ENCODE results near the gene AP1AR. TPM values are rescaled to one million over a fixed set of nuclear protein-coding genes. Genes with fewer than 3 reads are reported as not detected.
"Not testable (repeated sequence)": the region's sequence is repeated elsewhere in the genome, so short reads cannot be mapped to it uniquely, and the experiment has no call there.

Gene AP1AR
- polyA plus RNA-seq (2012; ENCODE audit: insufficient read depth, insufficient read length): 24.9 TPM

- no peak for DNase-seq (ENCODE audit: low read depth, low spot score)
- H3K4me3 ChIP-seq (ENCODE audit: low read length): peak within 1 kb of the TSS; percentile 79
Observed at GRCh38 chr4:112231779-112232713, at the start of gene AP1AR. Gene AP1AR (plus strand): TSS chr4:112231787. CDS start chr4:112232092, 305 bp downstream.

DNA sequence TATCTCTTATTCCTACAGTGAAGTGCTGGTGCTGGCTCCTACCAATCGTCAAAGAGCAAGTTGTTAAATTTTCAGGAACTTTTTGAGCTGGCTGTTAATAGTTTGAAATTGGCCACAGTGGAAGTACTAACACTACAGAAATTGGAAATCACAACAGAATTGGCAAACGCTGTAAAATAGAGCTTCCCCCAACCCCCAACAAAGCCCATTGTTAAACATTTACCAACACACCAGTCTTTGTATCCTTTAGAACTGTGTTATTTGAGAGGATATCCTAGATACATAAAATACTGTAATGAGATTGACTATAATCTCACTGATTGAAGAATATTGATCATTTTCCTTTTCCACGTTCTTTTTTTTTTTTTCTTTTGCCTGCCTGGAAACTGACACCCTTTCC is 49.0 kb upstream of the AP1AR start:
- H3K4me3 ChIP-seq (ENCODE audit: low read length): no peak overlapping the region
- no peak for DNase-seq (ENCODE audit: low read depth, low spot score)

DNA sequence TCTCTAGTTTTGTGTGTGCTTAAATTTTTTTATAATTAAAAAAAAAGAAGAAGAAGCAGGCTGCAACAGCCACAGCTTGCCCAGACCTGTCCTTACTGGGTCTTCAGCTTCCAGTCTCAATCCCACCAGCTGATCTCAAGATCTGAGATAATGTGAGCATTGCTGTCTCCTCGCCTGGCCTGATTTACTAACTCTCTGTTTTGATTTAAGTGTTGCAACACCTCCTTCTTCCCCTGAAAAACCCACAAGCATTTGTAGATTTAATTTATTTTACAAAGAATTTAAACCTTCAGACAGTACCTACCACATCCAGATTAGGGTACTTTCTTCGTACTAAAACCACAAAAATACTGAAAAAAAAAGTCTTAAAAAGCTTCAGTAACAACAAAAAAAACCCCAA is 48.3 kb upstream of the AP1AR start:
- H3K4me3 ChIP-seq (ENCODE audit: low read length): no peak overlapping the region
- DNase-seq (ENCODE audit: low read depth, low spot score): peak; percentile 71

DNA sequence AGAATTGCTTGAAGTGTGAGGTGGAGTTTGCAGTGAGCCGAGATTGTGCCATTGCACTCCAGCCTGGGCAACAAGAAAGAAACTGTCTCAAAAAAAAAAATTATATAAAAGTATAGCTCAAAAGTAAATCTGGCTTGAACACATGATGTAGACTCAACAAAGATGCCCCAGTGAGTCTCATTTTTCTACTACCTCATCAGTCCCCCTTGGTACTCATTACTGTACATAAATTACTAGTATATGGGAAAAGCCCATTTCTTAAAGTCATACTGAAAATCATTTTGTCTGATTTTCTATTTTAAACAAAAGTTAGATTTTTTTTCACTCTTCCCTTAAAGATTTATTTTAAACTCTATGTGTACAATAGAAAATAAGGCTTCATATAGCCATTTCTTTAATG is 47.1 kb upstream of the AP1AR start:
- no peak overlapping the region for H3K4me3 ChIP-seq (ENCODE audit: low read length)
- DNase-seq (ENCODE audit: low read depth, low spot score): no peak

DNA sequence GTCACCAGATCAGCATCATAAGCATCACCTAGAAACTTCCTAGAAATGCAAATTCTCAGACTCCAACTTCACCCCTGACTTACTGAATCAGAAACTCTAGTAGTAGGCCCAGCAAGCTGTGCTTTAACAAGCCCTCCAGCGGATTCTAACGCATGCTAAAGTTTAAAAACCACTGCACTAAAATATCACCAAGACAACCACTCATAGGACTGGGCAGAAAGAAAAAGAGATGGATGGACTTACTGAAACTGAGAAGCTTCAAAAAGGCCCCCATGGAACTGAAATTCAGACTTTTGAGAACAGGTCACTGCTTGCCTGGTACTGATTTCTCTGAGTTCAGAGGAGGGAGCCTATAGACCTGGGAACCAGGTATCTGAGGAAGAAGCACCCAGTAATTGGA is 46.3 kb upstream of the AP1AR start:
- no peak for DNase-seq (ENCODE audit: low read depth, low spot score)
- no peak overlapping the region for H3K4me3 ChIP-seq (ENCODE audit: low read length)

GRCh38 chr4:112185740-112186670 is 45.6 kb upstream of the AP1AR start:
- DNase-seq (ENCODE audit: low read depth, low spot score): no peak

DNA sequence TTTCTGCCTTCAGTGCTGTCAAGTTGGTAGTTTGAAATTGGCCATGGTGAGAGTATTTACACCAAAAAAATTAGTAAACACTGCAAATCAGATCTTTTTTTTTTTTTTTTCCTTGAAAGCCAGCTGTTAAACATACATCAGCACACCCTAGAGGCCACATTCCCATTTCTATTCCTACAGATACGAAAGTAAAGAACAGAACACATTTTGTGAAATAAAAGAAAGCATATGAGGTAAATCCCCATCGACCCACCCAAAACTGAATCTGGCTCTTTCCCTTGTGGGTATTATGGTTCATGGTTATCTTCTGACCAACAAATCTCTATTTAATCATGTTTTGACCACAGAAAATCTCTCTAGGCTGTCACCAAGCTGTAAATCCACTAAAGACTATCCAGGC is 41.8 kb upstream of the AP1AR start:
- DNase-seq (ENCODE audit: low read depth, low spot score): no peak
- no peak overlapping the region for H3K4me3 ChIP-seq (ENCODE audit: low read length)

More at GRCh38 chr4:112185740-112186670, 45.6 kb upstream of the AP1AR start:
- no peak overlapping the region for H3K4me3 ChIP-seq (ENCODE audit: low read length)

DNA sequence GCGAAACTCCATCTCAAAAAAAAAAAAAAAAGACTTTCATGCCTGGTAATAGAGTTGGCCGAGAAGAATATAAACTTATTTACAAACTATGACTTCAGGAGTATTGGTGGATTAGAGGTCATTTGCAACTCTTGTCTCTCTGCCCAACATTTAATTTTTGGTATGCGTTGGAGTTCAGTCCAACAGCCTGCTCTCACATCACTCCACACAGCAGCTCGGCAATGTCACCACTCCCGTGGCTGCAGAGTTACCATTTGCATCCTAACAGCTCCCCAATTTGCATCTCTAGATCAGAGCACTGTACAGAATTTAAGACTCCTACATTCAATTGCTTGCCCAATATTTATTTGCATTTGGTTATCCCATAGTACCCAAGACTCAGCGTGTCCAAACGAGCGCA is 40.9 kb upstream of the AP1AR start:
- no peak for DNase-seq (ENCODE audit: low read depth, low spot score)
- H3K4me3 ChIP-seq (ENCODE audit: low read length): no peak overlapping the region

DNA sequence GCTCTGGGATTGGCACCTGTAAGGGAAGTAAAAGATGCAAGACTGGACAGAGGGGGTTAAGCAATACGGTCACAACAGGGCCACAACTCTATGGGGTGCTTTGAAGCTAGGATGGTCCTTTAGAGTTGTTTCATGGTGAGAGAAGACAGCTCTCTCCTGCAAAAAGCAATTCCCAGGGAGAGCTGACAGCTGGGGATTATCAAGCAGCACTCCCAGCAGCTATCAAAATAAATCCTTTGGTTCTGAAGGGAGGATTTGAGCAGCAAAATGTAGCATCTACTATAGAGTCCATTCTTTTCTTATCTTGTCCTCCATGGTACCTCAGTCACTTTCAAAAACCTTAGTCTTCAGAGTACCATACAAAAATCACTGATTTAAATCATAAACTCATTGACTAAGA is 35.1 kb upstream of the AP1AR start:
- H3K4me3 ChIP-seq (ENCODE audit: low read length): no peak overlapping the region
- no peak for DNase-seq (ENCODE audit: low read depth, low spot score)

- no peak for DNase-seq (ENCODE audit: low read depth, low spot score)
Observed at GRCh38 chr4:112199041-112199440, 32.5 kb upstream of the AP1AR start.

DNA sequence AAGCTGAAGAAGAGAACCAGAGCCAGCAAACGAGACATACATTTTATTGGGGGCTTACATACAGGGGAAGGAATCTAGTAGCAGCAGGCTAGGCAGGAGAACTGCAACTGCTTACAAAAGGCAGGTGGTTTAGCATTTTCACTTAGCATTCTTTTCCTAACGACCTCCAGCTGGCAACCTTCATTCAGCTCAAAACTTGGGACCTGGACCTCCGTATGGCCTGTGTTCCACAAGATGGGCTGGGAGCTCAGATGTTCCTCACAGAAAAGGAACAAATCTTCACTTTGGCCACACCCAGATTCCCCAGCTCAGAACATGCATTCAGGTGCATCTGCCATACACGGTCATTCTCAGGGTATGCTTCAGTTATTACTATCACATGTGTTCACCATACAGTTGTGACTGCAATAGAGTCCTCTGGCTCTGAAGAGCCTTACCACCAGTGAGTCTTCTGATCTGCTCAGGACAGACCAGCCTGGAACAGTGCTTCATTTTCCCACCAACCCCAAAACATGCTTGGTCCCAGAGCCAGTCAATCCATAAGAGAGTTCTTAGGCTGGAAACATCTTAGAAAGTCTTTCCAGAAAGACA is 29.6 kb upstream of the AP1AR start:
- no peak overlapping the region for H3K4me3 ChIP-seq (ENCODE audit: low read length)
- no peak for DNase-seq (ENCODE audit: low read depth, low spot score)

More at GRCh38 chr4:112199041-112199440, 32.5 kb upstream of the AP1AR start:
- H3K4me3 ChIP-seq (ENCODE audit: low read length): no peak overlapping the region

DNA sequence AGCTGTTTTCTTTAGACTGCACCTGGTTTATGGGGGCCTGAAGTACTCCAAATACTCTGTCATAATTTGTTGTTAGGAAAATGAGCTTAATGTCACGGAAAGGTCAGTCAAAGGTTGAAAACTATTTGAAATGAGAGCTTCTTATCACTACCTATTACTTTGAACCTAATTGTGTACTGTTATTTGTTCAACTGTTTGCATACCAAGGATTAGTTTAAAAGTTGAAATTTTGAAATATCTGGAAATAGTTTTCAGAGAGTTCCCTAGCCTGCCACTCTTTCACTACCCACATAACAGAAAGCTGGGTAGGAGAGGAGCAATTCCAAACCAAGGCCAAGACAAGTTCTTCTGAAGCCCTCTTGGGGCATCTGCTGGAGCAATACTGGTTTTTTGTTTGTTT is 28.0 kb upstream of the AP1AR start:
- no peak overlapping the region for H3K4me3 ChIP-seq (ENCODE audit: low read length)
- no peak for DNase-seq (ENCODE audit: low read depth, low spot score)

DNA sequence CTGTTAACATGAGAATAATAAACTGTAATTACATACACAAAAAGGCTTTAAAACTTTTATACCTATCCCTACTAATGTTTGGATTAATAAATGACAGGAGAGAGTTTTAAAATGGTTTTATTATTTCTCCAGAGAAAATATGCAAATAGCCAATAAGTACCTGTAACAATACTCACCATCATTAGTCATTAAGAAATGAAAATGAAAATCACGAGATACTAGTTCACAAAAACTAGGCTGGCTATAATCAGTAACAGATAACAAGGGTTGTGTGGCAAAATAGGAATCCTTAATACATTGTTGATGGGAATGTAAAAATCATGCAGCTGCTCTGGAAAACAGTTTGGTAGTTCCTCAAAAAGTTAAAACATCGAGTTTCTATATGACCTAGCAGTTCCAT is 25.2 kb upstream of the AP1AR start:
- DNase-seq (ENCODE audit: low read depth, low spot score): no peak
- no peak overlapping the region for H3K4me3 ChIP-seq (ENCODE audit: low read length)

DNA sequence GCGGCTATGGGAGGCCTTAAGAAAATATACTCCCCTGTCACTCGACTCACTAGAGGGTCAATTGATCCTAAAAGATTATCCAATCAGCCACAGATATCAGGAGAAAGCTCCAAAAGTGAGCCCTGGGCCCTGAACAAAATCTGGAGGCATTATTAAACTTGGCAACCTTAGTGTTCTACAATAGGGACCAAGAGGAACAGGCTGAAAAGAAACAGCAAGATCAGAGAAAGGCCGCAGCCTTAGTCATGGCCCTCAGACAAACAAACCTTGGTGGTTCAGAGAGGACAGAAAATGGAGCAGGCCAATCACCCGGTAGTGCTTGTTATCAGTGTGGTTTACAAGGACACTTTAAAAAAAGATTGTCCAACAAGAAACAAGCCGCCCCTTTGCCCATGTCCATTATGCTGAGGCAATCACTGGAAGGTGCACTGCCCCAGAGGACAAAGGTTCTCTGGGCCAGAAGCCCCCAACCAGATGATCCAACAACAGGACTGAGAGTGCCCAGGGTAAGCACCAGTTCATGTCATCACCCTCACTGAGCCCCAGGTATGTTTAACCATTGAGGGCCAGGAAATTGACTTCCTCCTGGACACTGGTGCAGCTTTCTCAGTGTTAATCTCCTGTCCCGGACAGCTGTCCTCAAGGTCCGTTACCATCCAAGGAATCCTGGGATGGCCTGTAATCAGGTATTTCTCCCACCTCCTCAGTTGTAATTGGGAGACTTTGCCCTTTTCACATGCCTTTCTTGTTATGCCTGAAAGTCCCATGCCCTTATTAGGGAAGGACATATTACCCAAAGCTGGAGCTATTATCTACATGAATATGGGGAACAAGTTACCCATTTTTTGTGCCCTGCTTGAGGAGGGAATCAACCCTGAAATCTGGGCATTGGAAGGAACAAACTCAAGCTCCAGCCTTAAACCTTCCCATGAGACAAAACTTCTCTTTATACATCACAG is 23.2 kb upstream of the AP1AR start:
- not testable (repeated sequence) for H3K4me3 ChIP-seq (ENCODE audit: low read length); DNase-seq (ENCODE audit: low read depth, low spot score)

DNA sequence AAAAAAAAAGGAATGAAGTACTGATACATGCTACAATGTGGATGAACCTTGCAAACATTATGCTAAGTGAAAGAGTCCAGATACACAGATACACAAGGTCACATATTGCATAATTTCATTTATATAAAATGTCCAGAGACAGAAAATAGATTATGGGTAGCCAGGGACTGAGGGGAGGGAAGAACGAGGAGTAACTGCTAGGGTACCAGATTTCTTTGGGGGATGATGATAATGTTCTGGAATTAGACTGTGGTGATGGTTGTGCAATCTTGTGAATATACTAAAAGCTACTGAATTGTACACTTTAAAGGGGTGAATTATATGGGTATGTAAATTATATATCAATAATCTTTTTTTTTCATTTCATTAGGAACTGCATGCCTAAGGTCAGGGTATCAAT is 20.8 kb upstream of the AP1AR start:
- no peak for DNase-seq (ENCODE audit: low read depth, low spot score)
- no peak overlapping the region for H3K4me3 ChIP-seq (ENCODE audit: low read length)

GRCh38 chr4:112213091-112213490 is 18.5 kb upstream of the AP1AR start:
- DNase-seq (ENCODE audit: low read depth, low spot score): no peak

DNA sequence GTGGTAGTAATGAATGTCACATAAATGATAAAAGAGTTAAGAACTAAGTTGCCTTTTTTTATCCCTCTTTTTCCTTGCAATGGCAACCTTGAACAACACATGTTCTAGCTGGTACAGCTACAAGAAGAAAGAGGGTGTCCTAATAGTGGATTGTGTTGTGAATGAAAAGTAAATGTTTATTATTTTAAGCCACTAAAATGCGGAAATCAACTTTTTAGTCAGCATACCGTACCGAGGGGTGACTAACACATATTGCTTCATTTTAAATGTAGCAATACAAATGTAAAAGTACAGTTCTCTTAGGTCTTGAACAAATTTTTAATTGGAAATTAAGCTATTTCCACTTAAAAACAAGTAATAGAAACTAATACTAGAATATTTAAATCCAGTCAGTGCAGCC is 17.7 kb upstream of the AP1AR start:
- H3K4me3 ChIP-seq (ENCODE audit: low read length): no peak overlapping the region
- no peak for DNase-seq (ENCODE audit: low read depth, low spot score)

More at GRCh38 chr4:112213091-112213490, 18.5 kb upstream of the AP1AR start:
- no peak overlapping the region for H3K4me3 ChIP-seq (ENCODE audit: low read length)

Data from Jurkat, Clone E6-1 (cell line).